Neural crest cell (in vitro differentiated cells): ENCODE measurements around the gene CACNG8. TPM values are rescaled to one million over a fixed set of nuclear protein-coding genes. Genes with fewer than 3 reads are reported as not detected.

Experiments
- DNase-seq: peaks from one replicate; pipeline ENCODE4 v3.0.0; 2021; ENCODE audit warnings: low read depth, mixed read lengths, low spot score
- H3K27ac Mint-ChIP-seq: one replicate; pipeline ENCODE4 v1.8.0; 2021; ENCODE audit warnings: mild to moderate bottlenecking, mixed read lengths; ENCODE audit not compliant: unreplicated experiment
- H3K27me3 Mint-ChIP-seq: 2 replicates; pipeline ENCODE4 v1.8.0; 2021; ENCODE audit warnings: low read depth, mild to moderate bottlenecking, mixed read lengths
- H3K36me3 Mint-ChIP-seq: 2 replicates; pipeline ENCODE4 v1.8.0; 2021; ENCODE audit warnings: low read depth, mild to moderate bottlenecking, mixed read lengths
- H3K4me1 Mint-ChIP-seq: 2 replicates; pipeline ENCODE4 v1.8.0; 2021; ENCODE audit warnings: mixed read lengths
- H3K4me3 Mint-ChIP-seq: one replicate; pipeline ENCODE4 v1.8.0; 2021; ENCODE audit warnings: mild to moderate bottlenecking, mixed read lengths
- H3K9me3 Mint-ChIP-seq: 2 replicates; pipeline ENCODE4 v1.8.0; 2021; ENCODE audit warnings: mixed read lengths
- total RNA-seq: library from RNA; stranded (reverse); gene quantifications from 2 replicates; pipeline ENCODE4 v1.2.1, GENCODE V29; 2021
- TF ChIP-seq, protein P1 (sequence below): fragments of 200-600 bp; sonication (generic); conservative IDR thresholded peaks from 2 replicates; pipeline ENCODE4 v1.5.0; 2021; ENCODE audit warnings: antibody characterized with exemption, mild to moderate bottlenecking

The CACNG8 gene
- total RNA-seq, 1 donor from 2014 or later, result 0.33 TPM

DNA sequence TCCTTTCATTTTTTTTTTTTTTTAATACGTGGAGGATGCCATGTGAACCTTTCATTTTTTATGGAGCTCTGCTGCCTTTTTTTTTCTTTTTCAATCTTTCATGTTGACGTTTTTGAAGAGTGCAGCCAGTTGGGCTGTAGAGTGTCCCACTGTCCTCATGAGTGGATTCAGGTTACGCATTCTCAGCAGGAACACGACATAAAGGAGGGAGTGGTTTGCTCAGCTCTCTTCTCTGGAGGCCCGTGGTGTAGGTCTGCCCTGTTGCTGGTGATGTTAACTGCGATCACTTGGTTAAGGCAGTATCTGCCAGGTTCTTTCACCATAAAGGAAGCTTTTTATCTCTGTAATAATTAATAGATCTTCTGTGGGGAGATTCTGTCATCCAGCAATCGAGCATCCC lies 26.7 kb upstream of the CACNG8 start:
- TF ChIP-seq, protein P1, sequence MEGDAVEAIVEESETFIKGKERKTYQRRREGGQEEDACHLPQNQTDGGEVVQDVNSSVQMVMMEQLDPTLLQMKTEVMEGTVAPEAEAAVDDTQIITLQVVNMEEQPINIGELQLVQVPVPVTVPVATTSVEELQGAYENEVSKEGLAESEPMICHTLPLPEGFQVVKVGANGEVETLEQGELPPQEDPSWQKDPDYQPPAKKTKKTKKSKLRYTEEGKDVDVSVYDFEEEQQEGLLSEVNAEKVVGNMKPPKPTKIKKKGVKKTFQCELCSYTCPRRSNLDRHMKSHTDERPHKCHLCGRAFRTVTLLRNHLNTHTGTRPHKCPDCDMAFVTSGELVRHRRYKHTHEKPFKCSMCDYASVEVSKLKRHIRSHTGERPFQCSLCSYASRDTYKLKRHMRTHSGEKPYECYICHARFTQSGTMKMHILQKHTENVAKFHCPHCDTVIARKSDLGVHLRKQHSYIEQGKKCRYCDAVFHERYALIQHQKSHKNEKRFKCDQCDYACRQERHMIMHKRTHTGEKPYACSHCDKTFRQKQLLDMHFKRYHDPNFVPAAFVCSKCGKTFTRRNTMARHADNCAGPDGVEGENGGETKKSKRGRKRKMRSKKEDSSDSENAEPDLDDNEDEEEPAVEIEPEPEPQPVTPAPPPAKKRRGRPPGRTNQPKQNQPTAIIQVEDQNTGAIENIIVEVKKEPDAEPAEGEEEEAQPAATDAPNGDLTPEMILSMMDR, result no peak
- Mint-ChIP-seq H3K27me3 (peaks cover 20% of the 10 kb centered on the region), H3K27ac (no peak overlapping the region), H3K36me3 (peaks cover 12% of the 10 kb centered on the region), H3K4me3 (no peak overlapping the region), H3K9me3 (peaks cover 3% of the 10 kb centered on the region), H3K4me1 (no peaks in the 10 kb centered on the region)
- DNase-seq, result no peak

DNA sequence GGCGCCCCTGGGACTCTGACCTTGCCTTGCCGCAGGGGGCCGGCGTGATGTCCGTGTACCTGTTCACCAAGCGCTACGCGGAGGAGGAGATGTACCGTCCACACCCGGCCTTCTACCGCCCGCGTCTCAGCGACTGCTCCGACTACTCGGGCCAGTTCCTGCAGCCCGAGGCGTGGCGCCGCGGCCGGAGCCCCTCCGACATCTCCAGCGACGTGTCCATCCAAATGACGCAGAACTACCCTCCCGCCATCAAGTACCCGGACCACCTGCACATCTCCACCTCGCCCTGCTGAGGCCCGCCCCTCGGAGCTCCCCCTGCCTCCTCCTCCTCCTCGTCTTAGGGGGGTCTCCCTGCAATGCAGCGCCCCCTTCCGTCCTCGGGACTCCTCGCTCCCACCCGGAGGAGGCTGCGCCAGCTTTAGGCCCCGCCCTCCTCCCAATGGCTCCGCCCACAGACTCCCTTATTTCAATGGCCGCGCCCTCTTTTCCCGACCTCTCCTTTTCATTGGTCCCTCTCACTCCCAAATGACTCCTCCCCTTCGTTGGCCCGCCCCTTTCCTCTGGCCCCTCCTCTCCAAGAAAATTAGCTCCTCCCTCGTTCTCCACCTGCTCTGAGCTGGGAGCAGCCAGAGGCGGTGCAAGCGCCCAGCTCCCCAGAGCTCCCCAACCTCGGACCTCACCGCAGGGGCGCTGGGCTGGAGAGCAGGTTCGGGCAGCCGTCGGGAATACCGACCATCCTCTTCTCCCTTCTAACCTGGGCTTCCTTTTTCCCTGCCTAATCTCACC lies 20.5 kb upstream of the CACNG8 start:
- DNase-seq, result peak; percentile 43
- H3K27me3 Mint-ChIP-seq, result peaks cover 74% of the 10 kb centered on the region

DNA sequence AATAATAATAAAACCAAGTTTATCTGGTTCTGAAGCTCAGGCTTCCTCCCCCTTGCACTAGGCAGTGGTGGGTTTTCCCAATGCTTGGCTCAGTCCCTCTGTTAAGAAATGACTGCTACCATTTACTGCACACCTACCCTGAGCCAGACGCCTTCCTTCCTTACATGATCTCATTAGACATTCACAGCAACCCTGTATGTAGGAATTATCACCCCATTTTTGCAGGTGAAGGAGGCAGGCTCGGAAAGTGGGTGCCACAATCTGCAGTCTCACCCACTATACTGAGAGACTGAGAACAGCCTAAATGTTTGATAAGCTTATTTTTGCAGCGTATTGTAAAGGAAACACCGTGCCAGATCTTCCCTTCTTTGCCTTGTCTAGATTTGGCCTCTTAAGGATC lies 18.3 kb upstream of the CACNG8 start:
- Mint-ChIP-seq H3K4me1 (peaks cover 4% of the 10 kb centered on the region), H3K27ac (no peak overlapping the region), H3K4me3 (no peak overlapping the region), H3K9me3 (peaks cover under 1% of the 10 kb centered on the region), H3K36me3 (peaks cover 5% of the 10 kb centered on the region), H3K27me3 (peaks cover 76% of the 10 kb centered on the region)
- TF ChIP-seq, protein P1, result no peak
- no peak for DNase-seq

More for the DNA sequence above, 20.5 kb upstream of the CACNG8 start:
- Mint-ChIP-seq H3K4me3 (no peak overlapping the region), H3K27ac (no peak overlapping the region), H3K36me3 (peaks cover 12% of the 10 kb centered on the region), H3K9me3 (peaks cover 3% of the 10 kb centered on the region), H3K4me1 (peaks cover 4% of the 10 kb centered on the region)
- TF ChIP-seq, protein P1, result peak; percentile 20

DNA sequence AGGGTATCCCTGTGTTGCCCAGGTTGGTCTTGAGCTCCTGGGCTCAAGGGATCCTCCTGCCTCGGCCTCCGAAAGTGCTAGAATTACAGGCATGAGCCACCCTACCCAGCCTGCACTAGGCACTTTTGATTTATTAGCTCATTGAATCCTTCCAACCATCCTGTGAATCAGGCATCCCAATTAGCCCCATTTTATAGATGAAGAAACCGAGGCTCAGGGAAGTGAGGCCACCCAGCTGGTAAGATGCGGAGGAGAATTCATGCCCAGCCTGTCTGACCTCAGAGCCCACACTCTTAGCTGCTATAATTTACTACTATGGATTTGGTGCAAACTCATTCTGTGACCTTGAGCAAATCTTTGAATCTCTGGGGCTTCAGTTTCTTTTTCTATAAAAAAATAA lies 17.8 kb upstream of the CACNG8 start:
- Mint-ChIP-seq H3K9me3 (no peaks in the 10 kb centered on the region), H3K36me3 (no peaks in the 10 kb centered on the region), H3K27me3 (peaks cover 71% of the 10 kb centered on the region), H3K27ac (no peak overlapping the region), H3K4me3 (no peak overlapping the region), H3K4me1 (peaks cover 4% of the 10 kb centered on the region)
- TF ChIP-seq, protein P1, result no peak
- no peak for DNase-seq

DNA sequence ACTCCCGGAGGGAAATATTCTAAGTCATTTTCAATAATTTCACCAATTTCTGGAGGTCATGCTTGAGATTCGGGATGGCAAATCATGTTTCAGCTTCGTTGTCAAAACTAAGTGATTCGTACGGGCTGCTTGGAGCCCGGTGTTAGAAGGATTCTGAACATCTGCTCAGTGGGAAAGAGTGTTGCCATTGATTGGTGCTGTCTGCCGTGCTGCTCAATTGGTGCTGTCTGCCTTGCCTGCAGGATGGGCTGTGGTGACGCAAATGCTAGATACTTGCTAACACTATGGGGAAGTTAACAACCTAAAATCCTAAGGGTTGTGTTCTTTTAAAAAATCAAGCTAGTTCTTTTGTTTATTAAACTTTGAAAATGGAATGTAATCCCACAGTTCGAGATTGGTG lies 17.3 kb upstream of the CACNG8 start:
- TF ChIP-seq, protein P1, result no peak
- peaks cover 66% of the 10 kb centered on the region for H3K27me3 Mint-ChIP-seq
- H3K4me3 Mint-ChIP-seq, result peak overlapping the region; percentile 11
- DNase-seq, result no peak
- H3K36me3 Mint-ChIP-seq, result no peaks in the 10 kb centered on the region
- no peak overlapping the region for H3K27ac Mint-ChIP-seq
- no peaks in the 10 kb centered on the region for H3K9me3 Mint-ChIP-seq
- peaks cover 4% of the 10 kb centered on the region for H3K4me1 Mint-ChIP-seq
